Left lung (tissue), 10 donors: ENCODE results near the gene CPT1A. TPM values are rescaled to one million over a fixed set of nuclear protein-coding genes. Genes with fewer than 3 reads are reported as not detected.

Source experiments
- ATAC-seq: fragments of 200-7000 bp; cut with Tn5 transposase; one replicate; pipeline ENCODE4 v1.9.1; 2020; ENCODE audit warnings: moderate library complexity
- DNase-seq, 4 donors: peaks; one replicate each; pipeline ENCODE4 v3.0.0-alpha.2; 2013 to 2020
- H3K27ac ChIP-seq, 2 donors: fragments of 200-600 bp; sonication (generic) in 1 of 2; one replicate each; pipeline versions ENCODE4 v1.5.0 to v1.8.0; 2020 to 2021
- H3K27me3 ChIP-seq, 2 donors: fragments of 200-600 bp; sonication (generic) in 1 of 2; one replicate each; pipeline versions ENCODE4 v1.5.0 to v1.8.0; 2020 to 2021
- H3K36me3 ChIP-seq, 2 donors: fragments of 200-600 bp; sonication (generic) in 1 of 2; one replicate each; pipeline versions ENCODE4 v1.5.0 to v1.8.0; 2020 to 2021
- H3K4me1 ChIP-seq, 2 donors: fragments of 200-600 bp; one replicate each; pipeline ENCODE4 v1.8.0; 2021
- H3K4me3 ChIP-seq, 2 donors: fragments of 200-600 bp; sonication (generic) in 1 of 2; one replicate each; pipeline versions ENCODE4 v1.5.0 to v1.8.0; 2020 to 2021; ENCODE audit warnings: mild to moderate bottlenecking in 1 of 2
- H3K9me3 ChIP-seq, 2 donors: fragments of 200-600 bp; sonication (generic) in 1 of 2; one replicate each; pipeline versions ENCODE4 v1.5.0 to v1.8.0; 2020 to 2021
- CTCF ChIP-seq, 2 donors: fragments of 200-600 bp; sonication (generic) in 1 of 2; IDR thresholded peaks; one replicate each; pipeline versions ENCODE4 v1.5.0 to v1.8.0; 2021; ENCODE audit warnings: antibody characterized with exemption in 2 of 2
- intact Hi-C, 2 donors: fragments of 100-400 bp; cut with DNase I; formaldehyde crosslinking; loops; one replicate each; pipeline versions ENCODE4 v1.11.2 to v1.14.2; 2022
- polyA plus RNA-seq, 6 donors: library from polyadenylated mRNA; unstranded; fragments of 120-200 nt; gene quantifications; one replicate each; pipeline ENCODE4 v1.2.1, GENCODE V29; 2013; ENCODE audit not compliant: insufficient read length in 6 of 6
- total RNA-seq, 2 donors: library from RNA; stranded (reverse); fragmentation: NEBNext Ultra II Directional; extraction: Animal tissue kit (Norgen Biotek cat#: 25700); gene quantifications; one replicate each; pipeline ENCODE4 v1.2.1, GENCODE V29; 2021
- donor health status: DM: no; HTN: yes; CAD: no.
- donor health status: DM: no; HTN: no; CAD: no.

Gene CPT1A
- total and polyA plus RNA-seq, 8 donors, result 25.7 to 83.9 (median 31.9) TPM

DNA sequence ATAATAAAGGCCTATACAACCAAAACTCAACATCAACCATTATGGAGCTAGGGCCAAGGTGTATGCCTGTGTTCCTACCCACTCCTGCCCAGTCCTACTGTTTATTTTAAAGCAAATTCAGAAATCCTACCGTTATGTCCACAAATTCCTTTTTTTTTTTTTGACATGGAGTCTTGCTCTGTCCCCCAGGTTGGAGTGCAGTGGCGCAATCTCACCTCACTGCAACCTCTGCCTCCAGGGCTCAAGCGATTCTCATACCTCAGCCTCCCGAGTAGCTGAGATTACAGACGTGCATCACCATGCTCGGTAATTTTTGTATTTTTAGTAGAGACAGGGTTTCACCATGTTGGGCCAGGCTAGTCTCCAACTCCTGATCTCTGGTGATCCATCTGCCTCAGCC is 3.1 kb upstream of the CPT1A start:
- ATAC-seq, result no peak
- H3K36me3 ChIP-seq, result no peaks in the 10 kb centered on the region
- no peak for TF ChIP-seq CTCF (IDR thresholded peaks at IDR 0.05)
- no peaks in the 10 kb centered on the region for H3K27me3 ChIP-seq
- no peak overlapping the region for H3K27ac ChIP-seq
- peaks cover 6 to 31% of the 10 kb centered on the region in 2 donors for H3K4me1 ChIP-seq
- intact Hi-C loops, result no loop called here
- no peak overlapping the region for H3K4me3 ChIP-seq
- no peak for DNase-seq
- no peaks in the 10 kb centered on the region for H3K9me3 ChIP-seq

GRCh38 chr11:68844376-68844775 is 2.7 kb upstream of the CPT1A start:
- Histone ChIP-seq H3K9me3 (no peaks in the 10 kb centered on the region), H3K27me3 (no peaks in the 10 kb centered on the region), H3K27ac (peak overlapping the region in 1 of 2 donors; percentile 98), H3K4me1 (peaks cover 9 to 35% of the 10 kb centered on the region in 2 donors), H3K4me3 (peak overlapping the region; percentile 90 to 99), H3K36me3 (no peaks in the 10 kb centered on the region)
- TF ChIP-seq CTCF (IDR thresholded peaks at IDR 0.05), result no peak
- DNase-seq, result no peak
- intact Hi-C loops, result no loop called here
- no peak for ATAC-seq

GRCh38 chr11:68843703-68844312 is 2.1 kb upstream of the CPT1A start:
- H3K27me3 ChIP-seq, result no peaks in the 10 kb centered on the region
- intact Hi-C loops, result no loop called here
- no peaks in the 10 kb centered on the region for H3K36me3 ChIP-seq
- DNase-seq (peak; percentile 35 to 97 (median 80)), ATAC-seq (peak; percentile 80)
- H3K4me1 ChIP-seq, result peaks cover 9 to 41% of the 10 kb centered on the region in 2 donors
- no peaks in the 10 kb centered on the region for H3K9me3 ChIP-seq
- peak overlapping the region; percentile 90 to 99 for H3K4me3 ChIP-seq
- peak overlapping the region in 1 of 2 donors; percentile 98 for H3K27ac ChIP-seq
- peak; percentile 46 to 71 for TF ChIP-seq CTCF (IDR thresholded peaks at IDR 0.05)

- Histone ChIP-seq H3K9me3 (no peaks in the 10 kb centered on the region), H3K27ac (peak overlapping the region; percentile 64 to 98), H3K4me1 (peaks cover 15 to 48% of the 10 kb centered on the region in 2 donors), H3K36me3 (no peaks in the 10 kb centered on the region), H3K27me3 (no peaks in the 10 kb centered on the region), H3K4me3 (peak overlapping the region; percentile 90 to 99)
- no peak for TF ChIP-seq CTCF (IDR thresholded peaks at IDR 0.05)
- ATAC-seq, result peak; percentile 3
- intact Hi-C loops, result no loop called here
- DNase-seq, result peak in 1 of 4 donors; percentile 29
Observed at GRCh38 chr11:68843052-68843561, 1.4 kb upstream of the CPT1A start.

DNA sequence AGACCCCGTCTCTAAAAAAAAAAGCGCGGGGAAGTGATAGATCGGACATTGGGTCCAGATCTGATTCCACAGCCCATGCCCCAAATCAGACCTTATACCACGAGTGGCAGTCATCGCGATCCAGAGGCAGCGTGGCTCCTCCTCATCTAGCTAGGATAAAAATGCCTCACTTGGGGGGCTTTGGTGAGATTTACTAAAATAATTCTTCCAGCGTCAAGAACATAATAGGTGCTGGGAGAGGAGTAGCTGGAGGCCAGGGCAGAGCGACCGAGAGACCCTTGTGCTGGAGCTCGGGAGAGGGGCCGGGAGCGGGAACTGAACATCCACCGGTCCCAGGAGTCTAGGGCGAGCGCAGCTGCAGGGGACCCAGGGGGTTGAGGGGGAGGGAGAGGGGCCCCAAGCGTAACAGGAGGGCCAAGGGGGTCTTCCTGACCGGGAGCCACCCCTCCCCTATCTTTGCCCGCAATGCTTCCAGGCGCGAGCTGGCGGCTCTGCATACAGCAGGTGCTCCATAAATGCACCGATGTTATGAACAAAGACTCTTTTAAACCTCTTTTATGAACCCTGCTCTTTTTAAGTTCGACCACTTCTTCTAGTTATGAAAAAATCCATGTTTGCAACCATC is 823 bp upstream of the CPT1A start:
- no peaks in the 10 kb centered on the region for H3K9me3 ChIP-seq
- no peak for DNase-seq
- ATAC-seq, result no peak
- no peak for TF ChIP-seq CTCF (IDR thresholded peaks at IDR 0.05)
- H3K36me3 ChIP-seq, result no peaks in the 10 kb centered on the region
- H3K27ac ChIP-seq, result peak overlapping the region; percentile 64 to 98
- peak overlapping the region; percentile 90 to 99 for H3K4me3 ChIP-seq
- H3K4me1 ChIP-seq, result peaks cover 20 to 53% of the 10 kb centered on the region in 2 donors
- H3K27me3 ChIP-seq, result no peaks in the 10 kb centered on the region
- intact Hi-C loops, result no loop called here
